Keratinocyte (primary cell): ENCODE results near the gene MSI2.

ENCODE experiments used
- EZH2 ChIP-seq: IDR thresholded peaks from one replicate; pipeline ENCODE4 v1.6.1; 2012; ENCODE audit warnings: inconsistent platforms, mild to moderate bottlenecking, low read length, moderate library complexity
- TF ChIP-seq, protein P1 (sequence below), 3 experiments: IDR thresholded peaks in 1 of 3; conservative IDR thresholded peaks in 1 of 3; optimal IDR thresholded peaks in 1 of 3; 2 replicates in 2 of 3; 3 replicates in 1 of 3; pipeline versions ENCODE3 to v1.5.1; 2011; ENCODE audit warnings: low read length in 3 of 3, mild to moderate bottlenecking in 3 of 3, moderate library complexity in 2 of 3, control low read depth in 1 of 3, inconsistent platforms in 1 of 3; ENCODE audit not compliant: insufficient read depth in 2 of 3; ENCODE audit errors: extremely low read depth in 1 of 3

DNA sequence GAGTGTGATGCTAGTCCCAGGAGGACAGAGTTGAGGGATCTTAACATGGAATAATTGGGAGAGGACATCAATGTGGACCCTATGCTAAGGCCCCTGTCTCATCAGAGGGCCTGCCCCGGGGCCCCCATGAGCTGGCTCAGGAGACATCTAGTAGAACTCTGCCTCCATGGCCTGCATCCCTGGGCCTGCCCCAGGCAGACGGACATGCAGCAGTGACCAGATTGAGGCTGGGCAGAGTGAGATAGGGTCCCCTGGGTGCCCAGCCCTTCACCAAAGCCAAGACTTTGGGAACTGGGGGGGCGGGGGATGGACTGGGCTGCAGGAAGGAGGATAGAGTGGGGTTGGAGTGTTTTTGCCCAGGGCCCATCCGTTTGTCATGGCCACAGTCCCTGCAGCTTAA lies 373.6 kb downstream of the MSI2 start:
- TF ChIP-seq, protein P1, sequence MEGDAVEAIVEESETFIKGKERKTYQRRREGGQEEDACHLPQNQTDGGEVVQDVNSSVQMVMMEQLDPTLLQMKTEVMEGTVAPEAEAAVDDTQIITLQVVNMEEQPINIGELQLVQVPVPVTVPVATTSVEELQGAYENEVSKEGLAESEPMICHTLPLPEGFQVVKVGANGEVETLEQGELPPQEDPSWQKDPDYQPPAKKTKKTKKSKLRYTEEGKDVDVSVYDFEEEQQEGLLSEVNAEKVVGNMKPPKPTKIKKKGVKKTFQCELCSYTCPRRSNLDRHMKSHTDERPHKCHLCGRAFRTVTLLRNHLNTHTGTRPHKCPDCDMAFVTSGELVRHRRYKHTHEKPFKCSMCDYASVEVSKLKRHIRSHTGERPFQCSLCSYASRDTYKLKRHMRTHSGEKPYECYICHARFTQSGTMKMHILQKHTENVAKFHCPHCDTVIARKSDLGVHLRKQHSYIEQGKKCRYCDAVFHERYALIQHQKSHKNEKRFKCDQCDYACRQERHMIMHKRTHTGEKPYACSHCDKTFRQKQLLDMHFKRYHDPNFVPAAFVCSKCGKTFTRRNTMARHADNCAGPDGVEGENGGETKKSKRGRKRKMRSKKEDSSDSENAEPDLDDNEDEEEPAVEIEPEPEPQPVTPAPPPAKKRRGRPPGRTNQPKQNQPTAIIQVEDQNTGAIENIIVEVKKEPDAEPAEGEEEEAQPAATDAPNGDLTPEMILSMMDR (optimal IDR thresholded peaks at IDR 0.05 in 1 of 3, IDR thresholded peaks at IDR 0.05 in 1 of 3, conservative IDR thresholded peaks at IDR 0.05 in 1 of 3; ENCODE audit: extremely low read depth in 1 of 3, insufficient read depth in 2 of 3, low read length in 3 of 3): no peak
- TF ChIP-seq EZH2: no peak
